ENCODE measurements around the gene MLLT11. TPM values are rescaled to one million over a fixed set of nuclear protein-coding genes. Genes with fewer than 3 reads are reported as not detected.

Gene MLLT11
- total and polyA plus RNA-seq, 4 donors: 0.96 to 1.4 (median 1.2) TPM

- Histone ChIP-seq H3K9me3 (ENCODE audit: control insufficient read depth in 4 of 4, insufficient read depth in 3 of 4, low read length in 3 of 4) (no peaks in the 10 kb centered on the region), H3K4me3 (no peak overlapping the region), H3K27ac (ENCODE audit: low read depth in 1 of 2, low read length in 1 of 2) (no peak overlapping the region), H3K36me3 (ENCODE audit: control insufficient read depth in 4 of 4, insufficient read depth in 4 of 4, low read length in 4 of 4) (peaks cover 6 to 28% (median 23%) of the 10 kb centered on the region in 4 donors), H3K9ac (ENCODE audit: insufficient read depth in 1 of 2, low read length in 2 of 2) (no peak overlapping the region), H3K4me1 (ENCODE audit: control insufficient read depth in 5 of 5, insufficient read depth in 5 of 5, low read length in 5 of 5) (peaks cover 0 to 8% (median 0%) of the 10 kb centered on the region in 5 donors), H3K27me3 (ENCODE audit: control insufficient read depth in 3 of 3, insufficient read depth in 3 of 3, low read length in 2 of 3) (no peaks in the 10 kb centered on the region)
- WGBS, 2 donors: 98% methylated on average over 8 of the region's 8 CpGs
- TF ChIP-seq CTCF (IDR thresholded peaks at IDR 0.05; ENCODE audit: control extremely low read depth, extremely low read depth): no peak
- DNase-seq (no peak), ATAC-seq (ENCODE audit: insufficient read depth, low FRiP score) (no peak)
Observed at GRCh38 chr1:151032164-151032563, 28.0 kb upstream of the MLLT11 start.

- H3K9me3 ChIP-seq (ENCODE audit: control insufficient read depth in 4 of 4, insufficient read depth in 3 of 4, low read length in 3 of 4): no peaks in the 10 kb centered on the region
- TF ChIP-seq CTCF (IDR thresholded peaks at IDR 0.05; ENCODE audit: control extremely low read depth, extremely low read depth): no peak
- ATAC-seq (ENCODE audit: insufficient read depth, low FRiP score) (no peak), DNase-seq (no peak)
- H3K4me3 ChIP-seq: no peak overlapping the region
- H3K27ac ChIP-seq (ENCODE audit: low read depth in 1 of 2, low read length in 1 of 2): no peak overlapping the region
- no peaks in the 10 kb centered on the region for H3K27me3 ChIP-seq (ENCODE audit: control insufficient read depth in 3 of 3, insufficient read depth in 3 of 3, low read length in 2 of 3)
- no peak overlapping the region for H3K9ac ChIP-seq (ENCODE audit: insufficient read depth in 1 of 2, low read length in 2 of 2)
- H3K36me3 ChIP-seq (ENCODE audit: control insufficient read depth in 4 of 4, insufficient read depth in 4 of 4, low read length in 4 of 4): peaks cover 0 to 25% (median 13%) of the 10 kb centered on the region in 4 donors
- peaks cover 0 to 14% (median 0%) of the 10 kb centered on the region in 5 donors for H3K4me1 ChIP-seq (ENCODE audit: control insufficient read depth in 5 of 5, insufficient read depth in 5 of 5, low read length in 5 of 5)
- 86 to 91% methylated on average over 3 of the region's 3 CpGs for WGBS, 2 donors
Observed at GRCh38 chr1:151035167-151035566, 25.0 kb upstream of the MLLT11 start.

GRCh38 chr1:151036356-151036755 is 23.8 kb upstream of the MLLT11 start, which contains the start of gene BNIPL:
Gene BNIPL, plus strand, starts transcription at chr1:151036586. Its CDS starts 140 bp downstream, at chr1:151036726.
- Histone ChIP-seq H3K27me3 (ENCODE audit: control insufficient read depth in 3 of 3, insufficient read depth in 3 of 3, low read length in 2 of 3) (no peaks in the 10 kb centered on the region), H3K9me3 (ENCODE audit: control insufficient read depth in 4 of 4, insufficient read depth in 3 of 4, low read length in 3 of 4) (no peaks in the 10 kb centered on the region), H3K27ac (ENCODE audit: low read depth in 1 of 2, low read length in 1 of 2) (peak within 1 kb of the TSS in 1 of 2 donors; percentile 48), H3K36me3 (ENCODE audit: control insufficient read depth in 4 of 4, insufficient read depth in 4 of 4, low read length in 4 of 4) (peaks cover 0 to 20% (median 12%) of the 10 kb centered on the region in 4 donors), H3K9ac (ENCODE audit: insufficient read depth in 1 of 2, low read length in 2 of 2) (no peak within 1 kb of the TSS), H3K4me1 (ENCODE audit: control insufficient read depth in 5 of 5, insufficient read depth in 5 of 5, low read length in 5 of 5) (peaks cover 0 to 14% (median 0%) of the 10 kb centered on the region in 5 donors), H3K4me3 (no peak within 1 kb of the TSS)
- ATAC-seq (ENCODE audit: insufficient read depth, low FRiP score) (no peak), DNase-seq (peak in 1 of 3 donors; percentile 49)
- TF ChIP-seq CTCF (IDR thresholded peaks at IDR 0.05; ENCODE audit: control extremely low read depth, extremely low read depth): no peak
- 68 to 71% methylated on average over 2 of the region's 2 CpGs for WGBS, 2 donors

- no peak for ATAC-seq (ENCODE audit: insufficient read depth, low FRiP score)
- Histone ChIP-seq H3K27me3 (ENCODE audit: control insufficient read depth in 3 of 3, insufficient read depth in 3 of 3, low read length in 2 of 3) (no peaks in the 10 kb centered on the region), H3K36me3 (ENCODE audit: control insufficient read depth in 4 of 4, insufficient read depth in 4 of 4, low read length in 4 of 4) (peaks cover 0 to 14% (median 10%) of the 10 kb centered on the region in 4 donors), H3K9ac (ENCODE audit: insufficient read depth in 1 of 2, low read length in 2 of 2) (no peak overlapping the region), H3K4me3 (no peak overlapping the region), H3K4me1 (ENCODE audit: control insufficient read depth in 5 of 5, insufficient read depth in 5 of 5, low read length in 5 of 5) (peaks cover 0 to 14% (median 0%) of the 10 kb centered on the region in 5 donors), H3K9me3 (ENCODE audit: control insufficient read depth in 4 of 4, insufficient read depth in 3 of 4, low read length in 3 of 4) (no peaks in the 10 kb centered on the region), H3K27ac (ENCODE audit: low read depth in 1 of 2, low read length in 1 of 2) (peak overlapping the region in 1 of 2 donors; percentile 48)
- no peak for DNase-seq
- 67 to 83% methylated on average over 6 of the region's 6 CpGs for WGBS, 2 donors
- TF ChIP-seq CTCF (IDR thresholded peaks at IDR 0.05; ENCODE audit: control extremely low read depth, extremely low read depth): no peak
Observed at GRCh38 chr1:151037032-151037431, 23.2 kb upstream of the MLLT11 start.

All from lung (tissue), 12 donors.